Islet precursor cell (in vitro differentiated cells): ENCODE measurements around the gene RAB1B.
"Not testable (repeated sequence)": the region's sequence is repeated elsewhere in the genome, so short reads cannot be mapped to it uniquely, and the experiment has no call there.

Experiments
- DNase-seq: peaks from one replicate; pipeline ENCODE4 v3.0.0-alpha.2; 2018

The RAB1B gene

DNA sequence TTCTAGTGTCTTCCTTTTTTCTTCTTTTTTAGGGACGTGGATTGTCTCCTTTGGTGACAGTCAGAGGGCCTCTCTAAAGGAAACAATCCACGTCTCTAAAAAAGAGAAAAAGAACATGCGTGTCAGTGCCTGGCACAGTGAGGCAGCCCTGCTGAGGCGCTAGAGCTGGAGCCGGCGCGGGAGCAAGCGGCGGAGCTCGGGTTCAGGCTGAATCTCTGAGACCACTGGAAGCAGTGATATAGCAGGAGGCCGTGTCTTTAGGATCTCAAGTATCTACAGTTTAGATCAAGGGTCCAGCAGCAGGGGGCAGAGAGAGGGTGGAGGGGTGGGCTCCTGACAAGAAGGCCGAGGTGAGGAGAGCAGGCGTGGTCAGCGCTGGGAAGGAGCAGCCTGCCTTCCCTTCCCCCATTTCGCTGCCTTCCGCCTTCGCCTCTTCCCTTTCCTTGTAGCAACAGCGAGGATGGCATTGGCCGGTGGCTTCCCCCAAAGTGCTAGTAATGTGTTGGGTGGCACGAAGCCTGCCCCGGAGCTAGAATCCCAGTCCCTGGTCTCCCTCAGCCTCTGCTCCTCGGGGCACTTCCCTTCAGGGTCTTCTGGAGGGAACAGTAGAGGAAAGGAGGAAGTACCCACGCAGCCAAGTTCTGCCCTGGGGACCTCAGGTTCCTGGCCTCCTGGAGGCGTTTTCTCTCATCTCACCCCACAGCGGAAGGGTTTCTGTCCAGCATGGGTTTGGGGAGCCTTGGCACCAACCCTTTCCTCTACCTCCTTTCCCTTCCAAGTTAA lies 28.2 kb upstream of the RAB1B start:
- DNase-seq: no peak

DNA sequence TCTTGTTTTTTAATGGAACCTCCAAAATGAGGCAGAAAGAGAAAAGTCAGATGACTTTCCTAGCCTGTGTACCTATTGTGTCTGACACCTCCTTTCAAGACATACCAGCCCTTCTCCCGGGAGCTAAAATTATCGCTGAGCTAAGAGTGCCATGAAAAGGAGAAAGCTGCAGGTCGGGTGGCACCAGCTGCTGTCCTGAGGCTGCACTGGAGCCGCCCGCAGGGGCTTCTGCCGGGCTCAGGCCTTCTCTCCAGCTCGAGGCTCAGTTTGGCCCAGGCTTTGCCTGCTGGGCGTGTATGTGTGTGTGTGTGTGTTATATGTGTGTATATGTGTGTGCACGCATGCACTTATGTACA lies 27.7 kb upstream of the RAB1B start:
- DNase-seq: no peak

DNA sequence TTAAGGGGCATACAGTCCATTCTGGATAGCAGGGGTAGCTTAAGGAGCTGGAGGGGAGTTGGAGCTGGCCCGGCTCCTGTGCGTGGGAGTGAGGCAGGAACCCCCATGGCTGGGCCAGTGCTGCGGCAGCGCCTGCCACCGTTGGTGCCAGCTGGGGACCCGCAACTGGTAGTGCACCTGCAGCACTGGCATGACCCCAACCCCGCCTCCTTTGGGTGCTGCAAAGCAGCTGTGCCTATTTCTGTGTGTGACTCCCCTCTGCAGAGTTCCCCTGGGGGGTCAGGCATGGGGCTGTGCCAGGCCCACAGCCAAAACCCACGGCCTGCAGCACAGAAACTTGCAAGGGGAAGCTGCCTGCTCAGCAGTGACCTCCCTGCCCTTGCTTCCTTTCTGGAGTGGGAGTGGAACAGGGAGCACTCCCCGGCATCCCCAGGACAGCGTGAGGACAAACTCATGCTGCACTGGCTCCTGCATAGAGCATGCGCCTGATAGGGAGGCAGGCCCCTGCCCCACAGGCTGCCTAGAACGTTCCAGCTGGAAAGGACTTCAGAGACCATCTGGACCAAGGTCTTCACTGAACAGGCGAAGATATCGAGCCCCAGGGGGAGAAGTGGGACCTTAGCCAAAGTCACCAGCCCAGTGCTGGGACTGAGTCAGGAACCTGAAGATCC lies 26.2 kb upstream of the RAB1B start:
- DNase-seq: no peak

DNA sequence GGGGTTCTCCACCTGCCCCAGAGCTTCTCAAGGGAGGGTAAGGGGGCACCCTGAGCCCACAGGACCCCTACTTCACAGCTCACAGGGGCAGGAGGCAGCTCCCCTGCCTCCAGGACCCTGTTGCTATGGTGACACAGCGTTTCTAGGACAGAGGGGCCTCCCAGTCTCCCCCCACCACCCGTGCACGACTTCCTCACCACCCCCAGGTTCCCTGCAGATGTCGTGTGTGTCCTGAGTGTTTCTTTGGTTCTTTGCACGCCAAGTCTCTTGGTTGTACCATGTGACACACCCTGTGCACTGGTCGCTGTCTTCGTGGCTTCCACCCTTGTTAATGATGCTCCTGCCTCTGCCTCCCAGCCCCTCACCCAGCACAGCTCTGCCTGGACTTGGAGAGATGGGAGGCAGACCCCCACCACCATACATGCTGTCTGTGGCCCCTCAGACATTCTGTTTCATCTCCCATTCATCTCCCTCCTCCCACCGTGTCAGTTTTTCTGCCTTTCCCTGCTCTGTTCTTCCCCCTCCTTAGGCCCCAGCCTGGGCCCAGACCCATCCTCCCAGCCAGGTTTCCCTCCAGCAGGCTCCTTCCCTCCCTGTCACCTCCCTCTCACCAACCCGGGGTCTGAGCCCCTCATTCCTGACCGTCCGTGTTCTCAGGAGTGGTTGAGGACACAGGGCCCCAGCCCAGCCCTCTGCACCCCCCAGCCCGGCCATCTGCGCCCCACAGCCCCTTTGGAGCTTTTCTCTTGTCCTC lies 24.5 kb upstream of the RAB1B start:
- no peak for DNase-seq

- DNase-seq: no peak
These were observed 21.1 kb upstream of the RAB1B start for GRCh38 chr11:66247295-66247694.

DNA sequence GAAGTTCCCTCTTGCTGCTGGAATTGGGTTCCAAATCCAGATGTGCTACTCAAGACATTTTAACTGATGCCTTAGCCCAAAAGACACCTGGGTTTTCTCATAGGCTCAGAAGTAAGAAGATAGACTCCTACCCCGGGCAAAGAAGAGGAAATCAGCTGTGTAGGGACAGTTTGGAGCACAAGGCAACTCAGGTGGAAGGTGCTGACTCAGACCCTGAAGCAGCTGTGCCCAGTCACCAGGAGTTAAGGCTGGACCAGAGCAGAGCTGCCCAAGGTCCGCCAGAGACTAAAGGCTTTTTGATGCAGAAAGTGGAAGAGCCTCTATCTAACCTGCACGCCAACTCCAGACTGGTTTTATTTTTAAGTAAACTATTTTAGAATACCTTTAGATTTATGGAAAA lies 20.6 kb upstream of the RAB1B start:
- DNase-seq: no peak

DNA sequence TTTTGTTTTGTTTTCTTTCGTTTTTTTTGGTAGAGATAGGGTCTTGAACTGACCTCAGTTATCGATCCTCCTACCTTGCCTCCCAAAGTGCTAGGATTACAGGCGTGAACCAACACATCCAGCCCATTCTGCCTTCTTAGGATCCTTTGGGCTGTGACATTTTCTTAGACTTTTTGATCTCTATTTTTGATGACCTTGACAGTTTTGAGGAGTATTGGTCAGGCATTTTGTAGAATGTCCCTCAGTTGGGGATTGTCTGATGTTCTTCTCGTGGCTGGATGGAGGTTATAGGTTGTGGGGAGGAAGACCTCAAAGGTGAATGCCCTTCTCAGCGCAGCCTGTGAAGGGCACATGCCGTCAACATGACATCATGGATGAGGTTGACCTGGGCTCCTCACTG lies 19.5 kb upstream of the RAB1B start:
- DNase-seq: no peak

DNA sequence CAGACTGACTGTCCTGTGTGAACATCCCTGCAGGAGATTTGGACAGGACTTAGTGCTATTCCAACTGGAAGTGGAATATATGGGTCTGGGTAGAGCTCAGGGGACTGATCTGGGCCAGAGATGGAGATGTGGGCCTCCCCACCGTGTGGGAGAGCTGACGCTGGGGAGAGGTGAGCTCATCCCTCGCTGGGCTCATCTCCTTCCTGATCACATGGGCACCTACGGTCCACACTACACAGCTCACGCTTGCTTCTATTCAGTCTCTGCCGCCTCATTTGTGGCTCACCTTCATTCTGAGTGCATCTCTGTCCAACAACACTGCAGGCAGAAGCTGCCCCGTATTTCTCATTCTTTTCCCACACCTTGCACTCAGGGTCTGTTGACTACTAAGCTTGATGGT lies 16.6 kb upstream of the RAB1B start:
- no peak for DNase-seq

- not testable (repeated sequence) for DNase-seq
These were observed 15.4 kb upstream of the RAB1B start for GRCh38 chr11:66253081-66253480.

- no peak for DNase-seq
These were observed 10.0 kb upstream of the RAB1B start for GRCh38 chr11:66258473-66258893.

DNA sequence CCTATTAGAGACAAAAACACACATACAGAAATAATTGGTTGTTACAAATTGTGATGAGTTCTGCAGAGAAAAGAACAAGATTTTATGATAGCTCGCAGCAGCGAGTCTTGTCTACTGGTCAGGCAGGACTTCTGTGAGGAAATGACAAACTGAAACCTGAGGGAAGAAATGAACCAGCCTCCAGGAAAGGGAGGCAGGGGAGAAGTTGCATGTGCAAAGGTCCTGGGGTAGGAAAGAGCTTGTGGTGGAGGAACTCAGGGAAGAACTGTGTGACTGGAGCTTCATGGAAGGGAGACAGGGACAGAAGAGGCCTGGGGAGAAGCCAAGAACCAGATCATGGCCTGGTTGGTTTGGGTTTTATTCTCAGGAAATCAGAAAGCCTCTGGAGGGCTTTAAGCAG lies 9.2 kb upstream of the RAB1B start:
- no peak for DNase-seq

DNA sequence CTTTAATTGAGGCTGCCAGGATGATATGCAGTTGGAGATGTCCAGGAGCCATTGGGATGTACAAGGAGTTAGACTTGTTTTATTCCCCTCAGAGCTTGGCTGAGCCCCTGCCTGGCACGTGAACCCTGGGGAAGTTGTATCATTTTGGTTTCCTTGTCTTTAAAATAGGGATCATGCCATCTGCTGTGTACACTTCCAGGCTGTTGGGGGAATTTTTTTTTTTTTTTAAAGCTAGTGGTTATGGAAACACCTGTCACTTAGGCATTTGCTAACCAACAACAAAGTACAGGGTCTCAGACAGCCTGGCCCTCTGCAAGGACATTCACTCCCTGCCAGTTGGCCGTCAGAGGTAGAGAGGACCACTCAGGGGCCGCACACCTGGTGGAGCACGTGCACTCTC lies 8.5 kb upstream of the RAB1B start:
- DNase-seq: no peak

DNA sequence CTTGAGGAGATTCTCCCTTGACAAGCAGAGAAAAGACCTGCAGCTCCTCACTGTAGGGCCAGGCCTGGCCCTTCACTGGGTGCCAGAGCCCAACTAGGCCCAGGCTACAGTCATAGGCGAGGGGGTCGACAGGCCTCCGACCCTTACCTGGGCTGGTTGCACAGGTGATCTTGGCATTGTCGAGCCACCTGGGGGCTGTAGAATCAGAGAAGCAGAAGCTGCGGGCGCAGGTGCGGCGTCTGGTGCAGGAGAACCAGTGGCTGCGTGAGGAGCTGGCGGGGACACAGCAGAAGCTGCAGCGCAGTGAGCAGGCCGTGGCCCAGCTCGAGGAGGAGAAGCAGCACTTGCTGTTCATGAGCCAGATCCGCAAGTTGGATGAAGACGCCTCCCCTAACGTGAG lies 6.9 kb upstream of the RAB1B start:
- DNase-seq: no peak

GRCh38 chr11:66262191-66262590 lies 6.2 kb upstream of the RAB1B start:
- no peak for DNase-seq

- no peak for DNase-seq
These were observed 5.7 kb upstream of the RAB1B start for GRCh38 chr11:66262696-66263095.

DNA sequence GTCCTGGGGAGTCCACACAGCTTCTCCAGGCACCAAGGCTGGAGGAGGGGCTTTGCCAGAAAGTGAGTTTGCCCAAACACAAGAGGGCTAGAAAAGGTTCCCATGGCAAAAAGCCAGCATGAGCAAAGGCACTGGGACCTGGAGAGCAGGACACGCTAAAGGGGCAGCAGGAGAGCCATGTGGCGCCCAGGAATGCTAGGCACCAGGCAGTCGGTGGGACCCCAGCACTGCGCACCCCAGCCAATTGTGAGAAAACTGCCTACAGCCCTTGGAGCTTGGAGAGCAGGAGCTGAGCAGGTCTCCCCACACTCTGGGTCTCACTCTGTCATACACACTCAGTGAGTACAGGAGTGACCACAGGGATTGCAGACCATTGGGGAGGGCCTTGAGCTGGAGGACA lies 5.2 kb upstream of the RAB1B start:
- no peak for DNase-seq

GRCh38 chr11:66263785-66264184 lies 4.7 kb upstream of the RAB1B start:
- DNase-seq: no peak

DNA sequence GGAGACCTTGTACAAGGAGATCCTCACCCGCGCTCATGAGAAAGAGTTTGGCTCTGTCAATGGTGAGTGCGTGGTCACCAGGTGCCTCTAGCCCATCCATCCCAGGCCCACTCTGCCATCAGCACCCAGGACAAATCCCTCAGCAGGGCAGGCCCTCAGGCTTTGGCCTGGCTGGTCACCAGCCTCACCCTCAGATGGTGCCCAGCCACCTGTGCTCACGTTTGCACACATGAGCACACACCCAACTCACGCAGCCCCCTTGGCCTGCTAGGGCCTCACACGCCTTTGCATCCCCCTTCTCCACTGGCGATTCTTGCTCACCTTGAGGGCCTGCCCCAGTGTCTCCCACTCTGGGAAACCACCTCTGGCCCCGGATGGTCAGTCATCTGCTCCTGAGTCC lies 4.1 kb upstream of the RAB1B start:
- DNase-seq: no peak

- no peak for DNase-seq
These were observed 3.5 kb upstream of the RAB1B start for GRCh38 chr11:66264914-66265313.

DNA sequence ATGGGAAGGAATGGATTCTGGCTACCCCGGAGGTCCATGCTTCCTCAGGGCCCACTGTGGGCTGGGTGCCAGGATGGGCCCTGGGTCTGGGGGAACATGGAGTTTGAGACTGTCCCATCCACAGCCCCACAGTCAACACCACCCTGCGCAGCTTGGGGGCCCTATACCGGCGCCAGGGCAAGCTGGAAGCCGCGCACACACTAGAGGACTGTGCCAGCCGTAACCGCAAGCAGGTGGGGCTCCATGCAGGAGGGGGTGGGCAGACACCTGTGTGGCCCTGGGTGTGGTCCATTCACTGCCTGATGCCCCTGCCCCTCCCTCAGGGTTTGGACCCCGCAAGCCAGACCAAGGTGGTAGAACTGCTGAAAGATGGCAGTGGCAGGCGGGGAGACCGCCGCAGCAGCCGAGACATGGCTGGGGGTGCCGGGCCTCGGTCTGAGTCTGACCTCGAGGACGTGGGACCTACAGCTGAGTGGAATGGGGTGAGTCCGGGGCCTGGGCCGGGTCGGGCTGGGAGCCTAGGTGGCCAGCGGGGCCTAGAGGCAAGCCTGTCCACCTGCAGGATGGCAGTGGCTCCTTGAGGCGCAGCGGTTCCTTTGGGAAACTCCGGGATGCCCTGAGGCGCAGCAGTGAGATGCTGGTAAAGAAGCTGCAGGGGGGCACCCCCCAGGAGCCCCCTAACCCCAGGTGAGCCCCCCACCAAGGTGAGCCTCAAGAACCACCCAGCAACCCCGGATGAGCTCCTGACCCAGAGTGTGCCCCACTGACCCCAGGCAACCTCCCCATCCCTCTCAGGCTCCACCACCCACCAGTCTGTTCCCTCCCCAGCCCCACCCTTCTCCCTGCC lies 2.7 kb upstream of the RAB1B start:
- DNase-seq: no peak

GRCh38 chr11:66266378-66267038 lies 1.9 kb upstream of the RAB1B start:
- DNase-seq: no peak

DNA sequence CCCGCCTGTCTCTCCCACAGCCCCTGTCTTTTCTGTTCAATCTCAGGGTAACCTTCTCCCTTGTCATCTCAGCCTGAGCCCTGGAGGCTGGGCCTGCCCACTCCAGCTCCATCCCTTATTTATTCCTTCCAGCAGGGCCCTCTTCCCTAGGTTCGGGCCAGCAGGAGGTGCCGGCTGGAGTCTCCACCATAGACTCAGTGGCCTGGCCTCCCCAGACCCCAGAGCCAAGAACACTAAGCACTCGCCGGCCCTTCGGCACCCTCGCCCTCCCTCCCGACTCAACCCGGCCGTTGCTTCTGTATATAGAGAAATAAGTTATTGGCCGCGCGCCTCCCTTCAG lies 1.4 kb upstream of the RAB1B start:
- DNase-seq: no peak
